Measurements from ENCODE around the gene ESRRB.

- no peak for TF ChIP-seq CTCF (IDR thresholded peaks at IDR 0.05; ENCODE audit: poor library complexity)
- TF ChIP-seq EZH2 (IDR thresholded peaks at IDR 0.05; ENCODE audit: borderline replicate concordance): no peak
- TF ChIP-seq EZH2phosphoT487 (IDR thresholded peaks at IDR 0.05; ENCODE audit: low read depth, severe bottlenecking, unreplicated experiment): no peak
These were observed 149.3 kb downstream of the ESRRB start for GRCh38 chr14:76525106-76525821.
